Osteocyte (in vitro differentiated cells): Measurements from ENCODE around the gene PRPF8. TPM values are rescaled to one million over a fixed set of nuclear protein-coding genes. Genes with fewer than 3 reads are reported as not detected.
A peak's percentile ranks its signal among the peaks of the same experiment; 100 is the strongest.

Experiments used
- DNase-seq: peaks from one replicate; pipeline ENCODE4 v3.0.0; 2021; ENCODE audit warnings: mixed read lengths; ENCODE audit not compliant: unreplicated experiment; ENCODE audit errors: extremely low spot score
- H3K27ac Mint-ChIP-seq: one replicate; pipeline ENCODE4 v1.8.0; 2021; ENCODE audit warnings: mild to moderate bottlenecking, mixed read lengths; ENCODE audit not compliant: unreplicated experiment
- H3K27me3 Mint-ChIP-seq: one replicate; pipeline ENCODE4 v1.8.0; 2021; ENCODE audit warnings: mixed read lengths; ENCODE audit not compliant: unreplicated experiment
- H3K36me3 Mint-ChIP-seq: one replicate; pipeline ENCODE4 v1.8.0; 2021; ENCODE audit warnings: mixed read lengths; ENCODE audit not compliant: unreplicated experiment
- H3K4me1 Mint-ChIP-seq: one replicate; pipeline ENCODE4 v1.8.0; 2021; ENCODE audit warnings: mixed read lengths; ENCODE audit not compliant: unreplicated experiment
- H3K4me3 Mint-ChIP-seq: one replicate; pipeline ENCODE4 v1.8.0; 2021; ENCODE audit warnings: mild to moderate bottlenecking, moderate library complexity, mixed read lengths; ENCODE audit not compliant: unreplicated experiment
- H3K9me3 Mint-ChIP-seq: one replicate; pipeline ENCODE4 v1.8.0; 2021; ENCODE audit warnings: mixed read lengths; ENCODE audit not compliant: unreplicated experiment
- CTCF ChIP-seq: fragments of 200-600 bp; sonication (generic); IDR thresholded peaks from 2 replicates; pipeline ENCODE4 v1.5.0; 2021; ENCODE audit warnings: antibody characterized with exemption, mild to moderate bottlenecking, moderate library complexity
- total RNA-seq: library from RNA; stranded (reverse); gene quantifications from 2 replicates; pipeline ENCODE4 v1.2.1, GENCODE V29; 2021

PRPF8 gene
- total RNA-seq, 1 donor from 2014 or later, result 238 TPM

GRCh38 chr17:1720856-1721386 lies 36.3 kb upstream of the PRPF8 start:
- Mint-ChIP-seq H3K9me3 (no peaks in the 10 kb centered on the region), H3K4me1 (peaks cover 44% of the 10 kb centered on the region), H3K27me3 (no peaks in the 10 kb centered on the region), H3K36me3 (no peaks in the 10 kb centered on the region), H3K4me3 (no peak overlapping the region), H3K27ac (no peak overlapping the region)
- peak; percentile 86 for DNase-seq
- peak; percentile 97 for TF ChIP-seq CTCF

DNA sequence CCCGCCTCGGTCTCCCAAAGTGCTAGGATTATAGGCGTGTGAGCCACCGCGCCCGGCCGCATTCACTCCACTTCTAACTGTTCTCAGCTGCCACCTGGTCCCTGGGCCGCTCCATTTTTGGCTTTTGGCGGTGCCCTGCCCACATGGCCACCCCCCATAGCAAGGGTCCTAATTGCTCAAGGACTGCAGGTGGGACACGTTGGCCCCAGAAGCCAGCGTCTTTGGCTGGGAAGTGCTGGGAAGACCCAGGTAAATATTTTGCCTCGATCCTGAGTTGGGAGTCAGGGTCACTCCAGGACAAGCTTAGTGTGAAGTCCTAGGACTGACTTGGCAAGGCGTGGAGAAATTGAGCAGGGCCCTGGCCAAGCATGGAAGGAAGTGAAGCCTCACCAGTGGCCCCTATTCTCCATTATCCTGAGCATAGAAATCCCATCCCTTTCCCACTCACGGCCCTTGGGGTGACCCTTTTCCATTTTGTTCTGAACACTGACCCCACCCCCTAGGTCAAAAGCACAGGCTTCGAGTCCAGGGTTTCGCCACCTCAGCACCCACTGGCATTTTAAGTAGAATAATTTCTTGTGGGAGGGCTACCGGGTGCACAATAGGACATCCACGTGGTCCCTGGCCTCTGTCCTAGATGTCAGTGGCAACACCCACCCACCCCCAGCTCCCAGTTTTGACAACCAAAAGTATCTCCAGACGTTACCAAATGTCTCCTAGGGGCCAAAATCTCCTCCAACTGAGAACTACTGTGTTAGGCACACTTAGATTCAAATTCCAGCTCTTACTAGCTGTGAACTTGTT lies 33.9 kb upstream of the PRPF8 start:
- peak overlapping the region; percentile 100 for H3K27ac Mint-ChIP-seq
- no peaks in the 10 kb centered on the region for H3K36me3 Mint-ChIP-seq
- H3K4me3 Mint-ChIP-seq, result peak overlapping the region; percentile 94
- no peak for TF ChIP-seq CTCF
- DNase-seq, result no peak
- no peaks in the 10 kb centered on the region for H3K27me3 Mint-ChIP-seq
- peaks cover 44% of the 10 kb centered on the region for H3K4me1 Mint-ChIP-seq
- H3K9me3 Mint-ChIP-seq, result no peaks in the 10 kb centered on the region

GRCh38 chr17:1716912-1717695 lies 32.4 kb upstream of the PRPF8 start:
- H3K4me3 Mint-ChIP-seq, result peak overlapping the region; percentile 94
- no peaks in the 10 kb centered on the region for H3K9me3 Mint-ChIP-seq
- TF ChIP-seq CTCF, result no peak
- H3K36me3 Mint-ChIP-seq, result peaks cover 9% of the 10 kb centered on the region
- no peaks in the 10 kb centered on the region for H3K27me3 Mint-ChIP-seq
- DNase-seq, result peak; percentile 96
- peak overlapping the region; percentile 100 for H3K27ac Mint-ChIP-seq
- H3K4me1 Mint-ChIP-seq, result peaks cover 50% of the 10 kb centered on the region

GRCh38 chr17:1716076-1716911 lies 31.6 kb upstream of the PRPF8 start:
- H3K4me3 Mint-ChIP-seq, result peak overlapping the region; percentile 94
- peaks cover 15% of the 10 kb centered on the region for H3K36me3 Mint-ChIP-seq
- no peaks in the 10 kb centered on the region for H3K9me3 Mint-ChIP-seq
- TF ChIP-seq CTCF, result no peak
- H3K27me3 Mint-ChIP-seq, result no peaks in the 10 kb centered on the region
- H3K27ac Mint-ChIP-seq, result peak overlapping the region; percentile 100
- DNase-seq, result peak; percentile 100
- H3K4me1 Mint-ChIP-seq, result peaks cover 58% of the 10 kb centered on the region
